Measurements from ENCODE around the gene TCERG1. TPM values are rescaled to one million over a fixed set of nuclear protein-coding genes. Genes with fewer than 3 reads are reported as not detected.
"Not testable (repeated sequence)": the region's sequence is repeated elsewhere in the genome, so short reads cannot be mapped to it uniquely, and the experiment has no call there.

TCERG1 gene
- total RNA-seq, 2 donors from 2014 or later = 108 to 144 TPM

- no peak overlapping the region for H3K4me3 ChIP-seq (ENCODE audit: low read length)
- Mint-ChIP-seq H3K36me3 (ENCODE audit: low read depth) (no peaks in the 10 kb centered on the region), H3K27ac (no peak overlapping the region), H3K4me1 (no peaks in the 10 kb centered on the region), H3K9me3 (peaks cover 22% of the 10 kb centered on the region), H3K4me3 (no peak overlapping the region), H3K27me3 (ENCODE audit: insufficient read depth) (peaks cover 3% of the 10 kb centered on the region)
- H3K27me3 ChIP-seq (ENCODE audit: control insufficient read depth, insufficient read depth, low read length, poor library complexity, severe bottlenecking) = no peaks in the 10 kb centered on the region
- no peak for TF ChIP-seq CTCF (conservative IDR thresholded peaks at IDR 0.05)
- no peak overlapping the region for H3K9ac ChIP-seq (ENCODE audit: extremely low read depth, low read length, poor library complexity, severe bottlenecking)
- H3K4me1 ChIP-seq (ENCODE audit: control insufficient read depth, insufficient read depth, low read length) = no peaks in the 10 kb centered on the region
- no peaks in the 10 kb centered on the region for H3K36me3 ChIP-seq (ENCODE audit: control insufficient read depth, insufficient read depth, low read length)
- H3K9me3 ChIP-seq (ENCODE audit: control insufficient read depth, low read length) = no peaks in the 10 kb centered on the region
- WGBS, 2 experiments (ENCODE audit: insufficient coverage in 1 of 2, insufficient read length in 1 of 2) = 92 to 100% methylated on average over 1 to 3 of the region's 3 CpGs
- no peak overlapping the region for H3K27ac ChIP-seq (ENCODE audit: low read depth, low read length)
- DNase-seq = no peak
These were observed 106.3 kb downstream of the TCERG1 start for GRCh38 chr5:146553446-146553845.

- H3K9me3 ChIP-seq (ENCODE audit: control insufficient read depth, low read length); H3K27me3 ChIP-seq (ENCODE audit: control insufficient read depth, insufficient read depth, low read length, poor library complexity, severe bottlenecking); H3K27me3 Mint-ChIP-seq (ENCODE audit: insufficient read depth); H3K27ac ChIP-seq (ENCODE audit: low read depth, low read length); H3K4me3 ChIP-seq (ENCODE audit: low read length); DNase-seq; H3K4me1 Mint-ChIP-seq; H3K9ac ChIP-seq (ENCODE audit: extremely low read depth, low read length, poor library complexity, severe bottlenecking); H3K27ac Mint-ChIP-seq; H3K36me3 ChIP-seq (ENCODE audit: control insufficient read depth, insufficient read depth, low read length); H3K36me3 Mint-ChIP-seq (ENCODE audit: low read depth); H3K4me1 ChIP-seq (ENCODE audit: control insufficient read depth, insufficient read depth, low read length); H3K4me3 Mint-ChIP-seq: not testable (repeated sequence)
- WGBS, 2 experiments (ENCODE audit: insufficient coverage in 1 of 2, insufficient read length in 1 of 2) = 83 to 94% methylated on average over 4 of the region's 4 CpGs
- peaks cover 22% of the 10 kb centered on the region for H3K9me3 Mint-ChIP-seq
These were observed 109.8 kb downstream of the TCERG1 start for GRCh38 chr5:146556884-146557283.

GRCh38 chr5:146560205-146560812, 113.2 kb downstream of the TCERG1 start:
- Mint-ChIP-seq H3K27ac (peak overlapping the region; percentile 86), H3K27me3 (ENCODE audit: insufficient read depth) (peaks cover 3% of the 10 kb centered on the region), H3K4me1 (peaks cover 7% of the 10 kb centered on the region), H3K36me3 (ENCODE audit: low read depth) (no peaks in the 10 kb centered on the region), H3K9me3 (peaks cover 22% of the 10 kb centered on the region), H3K4me3 (no peak overlapping the region)
- Histone ChIP-seq H3K9me3 (ENCODE audit: control insufficient read depth, low read length) (no peaks in the 10 kb centered on the region), H3K4me3 (ENCODE audit: low read length) (no peak overlapping the region), H3K27me3 (ENCODE audit: control insufficient read depth, insufficient read depth, low read length, poor library complexity, severe bottlenecking) (no peaks in the 10 kb centered on the region), H3K27ac (ENCODE audit: low read depth, low read length) (peak overlapping the region; percentile 21), H3K9ac (ENCODE audit: extremely low read depth, low read length, poor library complexity, severe bottlenecking) (no peak overlapping the region), H3K4me1 (ENCODE audit: control insufficient read depth, insufficient read depth, low read length) (no peaks in the 10 kb centered on the region), H3K36me3 (ENCODE audit: control insufficient read depth, insufficient read depth, low read length) (no peaks in the 10 kb centered on the region)
- DNase-seq = peak; percentile 69
- WGBS, 2 experiments (ENCODE audit: insufficient coverage in 1 of 2, insufficient read length in 1 of 2) = 56 to 59% methylated on average over 2 to 3 of the region's 3 CpGs
- no peak for TF ChIP-seq CTCF (conservative IDR thresholded peaks at IDR 0.05)

Other genes with a start within 250 kb of the TCERG1 start
- gene RBM27, start 243.7 kb upstream of the TCERG1 start, total RNA-seq = 10 to 100 TPM; 26.9 to 30.9 TPM
- under 1 TPM; 0.27 to 0.46 TPM for gene POU4F3, start 108.5 kb upstream of the TCERG1 start, total RNA-seq
- gene GPR151, start 68.9 kb downstream of the TCERG1 start, total RNA-seq = 10 to 100 TPM in 1 of 2 donors, 1 to 10 TPM in 1; 5.1 to 13.6 TPM